ENCODE results near the gene PDZD4.

Gene PDZD4

DNA sequence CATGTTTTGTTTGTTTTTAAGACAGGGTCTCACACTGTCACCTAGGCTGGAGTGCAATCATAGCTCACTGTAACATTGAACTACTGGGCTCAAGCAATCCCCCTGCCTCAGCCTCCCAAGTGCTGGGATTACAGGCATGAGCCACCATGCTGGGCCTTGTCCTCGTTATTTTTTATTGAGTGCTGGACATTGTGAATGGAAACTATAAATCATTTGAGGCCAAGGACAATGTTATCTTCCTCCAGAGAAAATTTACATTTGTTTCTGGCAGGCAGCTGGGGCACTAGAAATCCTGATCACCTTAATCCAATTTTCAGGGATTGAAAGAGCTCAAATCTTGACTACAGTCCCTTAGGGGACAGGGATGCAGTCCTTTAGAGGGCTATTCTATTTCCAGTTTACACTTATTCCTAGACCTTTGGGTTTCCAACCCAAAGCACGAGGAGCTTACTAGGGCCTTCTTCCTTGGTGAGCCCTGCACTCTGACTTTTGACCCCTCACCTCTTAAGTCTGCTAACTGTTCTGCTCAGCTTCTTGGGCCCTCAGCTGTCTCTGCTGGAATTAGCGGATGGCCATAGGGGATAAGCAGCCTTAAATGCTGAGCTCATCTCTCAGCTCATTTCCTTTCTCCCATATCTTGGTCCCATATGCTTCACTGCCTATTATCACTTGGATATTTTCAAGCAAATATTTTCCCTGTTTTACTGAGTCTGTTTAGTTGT lies 23.0 kb upstream of the PDZD4 start:
- no peak overlapping the region for H3K27ac ChIP-seq
- TF ChIP-seq CTCF (IDR thresholded peaks at IDR 0.05) = no peak
- DNase-seq (ENCODE audit: low spot score) = no peak
- no peak overlapping the region for H3K4me3 ChIP-seq

- no peak overlapping the region for H3K27ac ChIP-seq
- no peak for DNase-seq (ENCODE audit: low spot score)
- H3K4me3 ChIP-seq = no peak overlapping the region
- no peak for TF ChIP-seq CTCF (IDR thresholded peaks at IDR 0.05)
Observed at GRCh38 chrX:153851981-153852380, 21.6 kb upstream of the PDZD4 start.

GRCh38 chrX:153848325-153848724 lies 18.0 kb upstream of the PDZD4 start:
- Histone ChIP-seq H3K27ac (no peak overlapping the region), H3K4me3 (no peak overlapping the region)
- no peak for TF ChIP-seq CTCF (IDR thresholded peaks at IDR 0.05)
- DNase-seq (ENCODE audit: low spot score) = no peak

GRCh38 chrX:153845842-153846241 lies 15.5 kb upstream of the PDZD4 start:
- H3K27ac ChIP-seq = no peak overlapping the region
- no peak overlapping the region for H3K4me3 ChIP-seq
- DNase-seq (ENCODE audit: low spot score) = no peak
- no peak for TF ChIP-seq CTCF (IDR thresholded peaks at IDR 0.05)

- Histone ChIP-seq H3K27ac (no peak overlapping the region), H3K4me3 (no peak overlapping the region)
- TF ChIP-seq CTCF (IDR thresholded peaks at IDR 0.05) = no peak
- DNase-seq (ENCODE audit: low spot score) = no peak
Observed at GRCh38 chrX:153845195-153845594, 14.9 kb upstream of the PDZD4 start.

GRCh38 chrX:153844509-153845082 lies 14.3 kb upstream of the PDZD4 start:
- Histone ChIP-seq H3K4me3 (no peak overlapping the region), H3K27ac (no peak overlapping the region)
- no peak for DNase-seq (ENCODE audit: low spot score)
- no peak for TF ChIP-seq CTCF (IDR thresholded peaks at IDR 0.05)

GRCh38 chrX:153836921-153837320 lies 6.6 kb upstream of the PDZD4 start:
- Histone ChIP-seq H3K4me3 (no peak overlapping the region), H3K27ac (no peak overlapping the region)
- no peak for TF ChIP-seq CTCF (IDR thresholded peaks at IDR 0.05)
- DNase-seq (ENCODE audit: low spot score) = no peak

Measured in coronary artery (tissue), 2 donors.